IPS DF 4.7 (cell line): Measurements from ENCODE around the gene CDH13.

ENCODE experiments used
- DNase-seq: peaks from one replicate; pipeline ENCODE4 v3.0.0-alpha.2; 2013; ENCODE audit warnings: low spot score; ENCODE audit errors: extremely low read depth

Gene CDH13

GRCh38 chr16:82628088-82628423, 1.3 kb downstream of the CDH13 start:
- no peak for DNase-seq

- no peak for DNase-seq
Measured at GRCh38 chr16:82628711-82629110, 1.9 kb downstream of the CDH13 start.

GRCh38 chr16:82629441-82630027, 2.8 kb downstream of the CDH13 start:
- DNase-seq, result no peak

- no peak for DNase-seq
Measured at GRCh38 chr16:82630219-82630618, 3.5 kb downstream of the CDH13 start.

DNA sequence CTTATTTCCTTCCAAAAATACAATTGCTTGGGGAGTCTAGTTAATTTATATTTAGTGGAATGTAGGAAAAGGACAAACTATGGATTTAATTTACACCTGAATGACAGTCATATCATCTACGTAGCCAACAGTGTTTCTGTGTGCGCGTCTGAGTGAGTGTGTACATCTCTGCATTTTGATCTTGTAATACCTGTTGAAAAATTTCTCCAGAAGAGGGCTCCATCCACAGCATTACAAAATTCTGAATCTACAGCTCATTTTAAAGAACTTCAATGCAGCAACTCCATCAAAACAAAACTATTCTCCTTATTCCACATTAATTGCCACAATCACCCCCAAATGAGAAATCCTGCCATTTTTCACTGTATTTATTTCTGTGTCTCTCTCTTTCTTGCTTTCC, 3.9 kb downstream of the CDH13 start:
- DNase-seq, result no peak

DNA sequence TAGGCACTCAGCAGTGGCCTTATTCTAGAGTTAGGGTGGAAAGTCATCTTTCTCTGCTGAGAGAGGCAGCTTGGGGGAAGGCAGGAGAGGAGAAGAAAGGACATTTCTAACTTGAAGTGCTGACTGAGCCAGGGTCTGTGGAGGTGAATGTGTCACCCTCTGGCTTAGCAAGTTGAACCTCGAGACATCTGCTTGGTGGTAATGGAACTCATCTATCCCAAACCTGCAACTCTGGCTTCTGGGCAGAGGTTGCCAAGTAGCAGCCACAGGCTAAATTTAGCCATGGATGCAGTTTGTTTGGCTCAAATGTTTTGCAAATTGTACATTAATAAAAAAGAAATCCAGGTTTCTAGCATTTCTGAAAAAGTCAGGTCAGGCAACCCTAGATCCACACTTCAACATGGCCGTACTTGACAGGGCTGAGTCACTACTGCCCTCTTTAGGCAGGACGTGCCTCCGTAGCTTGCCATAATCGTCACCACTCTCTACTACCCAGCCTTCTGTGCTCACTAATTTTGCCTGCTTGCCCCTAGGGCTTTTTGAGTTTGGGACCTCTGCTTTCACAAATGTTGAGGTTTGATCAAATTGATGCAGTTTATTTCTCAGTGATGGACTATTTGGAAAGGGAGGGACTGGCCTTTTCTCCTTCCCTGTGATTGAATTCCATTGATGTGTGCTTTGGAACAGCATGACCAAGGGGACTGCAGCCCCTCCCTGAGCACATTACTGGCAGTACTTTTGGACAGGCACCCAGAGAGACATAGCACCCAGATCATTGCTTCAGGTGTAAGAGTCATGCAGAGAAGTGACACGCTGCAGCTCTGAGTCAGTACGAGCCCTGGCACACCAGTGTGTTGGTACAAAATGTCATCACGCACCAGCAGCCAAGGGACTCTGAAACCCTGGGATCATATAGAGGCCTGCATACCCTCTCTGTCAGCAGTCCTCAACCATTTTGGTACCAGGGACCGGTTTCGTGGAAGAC, 5.2 kb downstream of the CDH13 start:
- no peak for DNase-seq

DNA sequence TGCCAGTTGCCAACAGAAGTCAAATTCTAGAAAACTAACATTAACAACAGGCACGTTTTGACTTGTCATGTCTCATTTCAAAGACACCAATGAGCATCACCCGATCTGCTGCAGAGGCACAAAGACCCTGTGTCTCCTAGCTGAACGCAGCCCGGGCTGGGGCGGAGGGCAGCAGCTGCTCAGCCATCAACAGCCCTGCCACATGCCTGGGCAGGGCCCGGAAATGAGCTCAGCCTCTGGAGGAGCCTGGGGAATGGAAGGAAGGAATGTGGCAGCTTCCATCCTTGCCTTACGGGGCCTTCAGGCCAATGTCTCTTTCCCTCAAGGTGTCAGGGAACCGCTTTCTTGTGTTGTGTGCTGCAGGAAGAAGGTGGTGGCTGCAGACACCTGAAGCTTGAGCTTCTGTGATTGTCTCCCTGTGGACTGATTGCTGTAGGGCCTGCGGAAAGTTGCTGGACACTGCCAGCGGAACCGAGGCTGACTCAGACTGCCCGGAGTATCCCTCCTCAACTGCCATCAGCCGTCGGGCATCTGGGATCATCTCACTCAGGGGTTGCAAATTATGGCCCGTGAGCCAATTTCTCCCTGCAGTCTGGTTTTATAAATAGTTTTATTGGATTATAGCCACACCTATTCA, 7.3 kb downstream of the CDH13 start:
- no peak for DNase-seq

GRCh38 chr16:82634955-82635610, 8.3 kb downstream of the CDH13 start:
- DNase-seq, result no peak

DNA sequence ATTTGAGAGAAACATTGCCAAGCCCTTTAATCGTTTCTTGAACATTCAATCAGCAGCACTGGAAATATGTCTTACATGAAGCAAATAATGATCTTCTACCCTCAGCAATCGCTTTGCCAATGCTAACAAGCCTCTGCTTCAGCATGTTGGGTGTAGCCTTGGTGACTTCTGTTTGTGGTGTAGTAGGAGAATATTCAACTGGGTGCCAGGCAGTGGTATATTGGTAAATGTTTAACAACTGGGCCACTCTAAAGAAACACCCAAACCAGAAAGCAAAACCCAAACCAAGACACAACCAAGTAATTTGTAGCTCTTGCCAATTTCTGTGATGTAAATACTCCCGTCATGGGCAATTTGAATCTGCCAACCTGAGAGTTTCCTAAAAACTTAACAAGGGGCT, 9.7 kb downstream of the CDH13 start:
- no peak for DNase-seq

- no peak for DNase-seq
Measured at GRCh38 chr16:82636958-82637357, 10.2 kb downstream of the CDH13 start.

DNA sequence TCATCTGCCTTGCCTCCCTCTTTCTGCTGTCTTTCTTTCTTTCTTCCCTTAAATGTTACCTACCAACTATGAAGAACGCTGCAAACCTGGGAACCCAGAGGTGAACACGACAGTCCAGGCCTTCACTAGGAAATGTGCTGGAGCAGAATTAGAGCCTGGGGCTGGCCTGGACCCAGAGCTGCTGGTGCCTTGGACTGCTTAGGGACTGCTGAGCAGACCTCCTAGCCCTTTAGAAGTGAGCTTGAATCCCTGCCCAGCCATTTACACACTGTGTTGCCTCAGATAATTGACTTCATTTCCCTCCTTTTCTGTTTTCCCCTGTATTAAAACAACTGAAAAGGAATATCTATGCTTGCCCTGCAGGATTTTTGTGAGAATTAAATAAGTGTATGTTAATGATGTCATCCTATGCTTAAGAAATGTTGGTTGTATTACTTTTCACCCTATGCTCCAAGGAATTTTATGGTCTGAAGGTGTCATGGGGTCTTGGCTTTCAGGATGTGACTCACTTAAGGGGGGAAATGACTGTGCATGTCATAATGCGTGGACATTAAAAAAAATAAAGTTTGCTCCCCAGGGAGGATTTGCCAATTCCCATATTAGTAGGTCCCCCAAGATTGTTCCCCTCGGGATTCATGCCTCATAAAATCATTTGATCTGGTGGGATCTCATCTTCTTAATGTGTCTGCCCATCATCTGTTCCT, 11.5 kb downstream of the CDH13 start:
- no peak for DNase-seq

- no peak for DNase-seq
Measured at GRCh38 chr16:82639263-82639662, 12.5 kb downstream of the CDH13 start.

- DNase-seq, result no peak
Measured at GRCh38 chr16:82639666-82640336, 13.0 kb downstream of the CDH13 start.

GRCh38 chr16:82641336-82641984, 14.7 kb downstream of the CDH13 start:
- DNase-seq, result no peak

DNA sequence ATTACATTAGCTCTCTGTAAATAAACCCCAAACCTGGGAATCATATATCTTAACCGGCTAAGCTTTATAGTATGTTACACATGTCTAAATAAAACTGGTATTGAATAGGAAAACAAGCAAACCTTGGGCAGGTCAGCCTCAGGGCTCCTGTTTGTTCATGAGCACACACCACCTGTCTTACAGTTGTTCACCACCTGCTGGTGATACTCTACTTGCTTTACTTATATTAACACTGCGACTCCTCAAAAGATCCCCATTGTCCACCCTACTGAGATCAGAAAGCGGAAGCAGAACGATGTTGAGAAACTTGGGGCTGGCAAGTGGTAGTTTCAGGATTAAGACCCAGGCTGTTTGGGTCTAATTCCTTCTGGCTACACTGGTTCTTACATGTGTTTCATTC, 16.4 kb downstream of the CDH13 start:
- DNase-seq, result no peak

DNA sequence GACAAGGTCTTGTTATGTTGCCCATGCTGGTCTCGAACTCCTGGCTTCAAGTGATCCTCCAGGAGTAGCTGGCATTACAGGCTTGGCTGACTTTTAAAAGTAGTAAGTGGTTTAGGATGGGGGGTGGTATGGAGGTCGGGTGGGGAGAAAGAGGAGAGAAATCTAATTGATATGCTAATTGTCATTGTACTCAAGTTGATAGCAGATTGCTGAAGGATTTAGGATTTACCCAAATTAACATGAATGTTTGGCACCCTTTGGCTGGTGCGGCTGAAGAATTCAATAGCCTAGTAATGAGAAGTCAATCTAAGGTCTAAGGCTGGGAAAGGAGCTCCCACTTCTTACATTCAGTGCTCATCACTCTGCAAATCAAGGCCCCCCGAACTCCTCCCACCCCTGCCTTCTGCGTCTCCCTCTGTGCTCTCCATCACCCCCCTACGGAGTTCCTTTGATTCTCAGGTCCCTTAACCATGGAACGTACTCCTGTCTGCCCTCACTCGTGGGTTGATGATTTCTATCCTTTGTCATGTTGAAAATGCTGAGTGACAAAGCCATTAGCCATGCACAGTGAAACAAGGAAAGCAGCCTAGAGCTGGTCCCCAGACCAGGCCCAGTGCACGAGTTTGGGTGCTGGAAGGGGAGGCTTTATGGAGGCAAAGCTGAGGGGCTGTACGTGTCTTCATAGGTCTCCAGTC, 17.3 kb downstream of the CDH13 start:
- DNase-seq, result no peak

DNA sequence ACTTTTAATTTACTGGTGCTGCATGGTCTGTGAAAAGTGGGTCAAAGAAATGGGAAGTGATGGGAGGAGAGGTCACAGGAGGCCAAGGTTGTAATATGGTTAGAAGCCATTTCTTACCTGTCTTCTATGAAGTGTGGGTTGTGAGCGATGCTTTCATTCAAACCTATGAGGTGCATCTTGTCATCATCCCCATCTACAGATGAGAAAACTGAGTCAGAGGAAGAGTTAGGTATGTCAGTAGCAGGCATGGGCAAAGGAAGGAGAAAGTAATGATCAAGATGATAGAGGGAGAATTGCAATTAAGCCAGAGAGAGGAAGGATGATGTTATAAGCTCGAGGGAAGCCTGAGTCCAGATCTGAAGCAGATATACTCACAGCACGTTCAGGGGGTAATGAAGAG, 19.7 kb downstream of the CDH13 start:
- DNase-seq, result no peak

GRCh38 chr16:82649766-82650165, 23.0 kb downstream of the CDH13 start:
- DNase-seq, result no peak

DNA sequence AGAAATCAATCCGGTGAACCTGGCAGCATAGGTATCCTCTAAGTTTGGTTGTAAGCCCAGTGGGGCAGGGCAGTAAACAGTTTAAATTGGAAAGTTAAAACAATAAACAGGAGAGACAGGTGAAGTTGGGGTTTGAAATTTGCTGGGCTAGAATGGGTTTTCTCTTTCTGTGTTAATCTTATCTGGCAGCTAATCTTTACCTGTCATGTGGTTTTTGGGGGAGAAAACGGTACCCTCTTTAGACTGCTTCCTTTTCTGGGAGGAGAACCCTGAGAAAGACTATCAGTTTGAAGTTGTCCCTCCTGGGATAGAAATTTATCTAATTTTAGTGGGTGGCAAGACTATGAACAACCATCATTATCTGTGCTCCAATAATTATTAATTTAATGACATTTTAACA, 24.0 kb downstream of the CDH13 start:
- no peak for DNase-seq
